ENCODE results near the gene EPM2A.

The EPM2A gene

GRCh38 chr6:145600299-145600698 is 135.0 kb downstream of the EPM2A start:
- no peak for DNase-seq

- no peak for DNase-seq
These were observed 146.3 kb downstream of the EPM2A start for GRCh38 chr6:145588981-145589380.

GRCh38 chr6:145587334-145587733 is 148.0 kb downstream of the EPM2A start:
- no peak for DNase-seq

GRCh38 chr6:145583753-145584152 is 151.6 kb downstream of the EPM2A start:
- no peak for DNase-seq
